GM12874 (cell line): ENCODE measurements around the gene GPR108.

Experiments
- TF ChIP-seq, protein P1 (sequence below): IDR thresholded peaks from 2 replicates; pipeline ENCODE4 v1.5.1; 2011; ENCODE audit warnings: low read depth, mild to moderate bottlenecking, control low read depth, low read length, moderate library complexity; ENCODE audit not compliant: insufficient read depth

The GPR108 gene

DNA sequence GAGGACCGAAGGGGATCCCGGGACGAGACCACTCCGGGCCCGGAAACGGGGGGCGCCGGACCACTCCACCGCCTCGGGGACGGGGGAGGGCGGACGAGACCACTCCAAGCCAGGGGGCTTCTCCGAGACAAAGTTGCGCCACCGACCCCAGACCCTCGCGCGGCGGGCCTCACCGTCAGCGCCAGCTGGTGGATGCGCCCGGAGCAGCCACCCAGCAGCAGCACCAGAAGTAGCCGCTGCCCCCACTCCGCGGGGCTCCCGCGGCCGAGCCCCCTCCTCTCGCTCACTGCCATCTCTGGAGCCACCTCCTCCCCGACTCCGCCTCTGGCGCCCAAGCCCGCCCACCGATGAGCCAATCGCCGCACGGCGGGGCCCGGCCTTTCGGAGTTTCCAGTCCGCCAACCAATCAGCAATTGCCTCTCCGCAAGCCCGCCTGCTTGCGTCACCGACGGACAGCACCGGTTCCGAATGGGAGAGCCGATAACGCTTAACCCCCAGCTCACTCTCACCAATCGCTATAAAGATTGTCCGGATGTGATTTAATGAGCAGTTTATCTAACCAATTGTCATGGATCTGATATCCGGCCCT is at the start of gene GPR108:
Gene GPR108, minus strand, starts transcription at position 297 of the 589 bp plus-strand sequence. Its CDS starts 4 bp downstream, at position 293.
- TF ChIP-seq, protein P1, sequence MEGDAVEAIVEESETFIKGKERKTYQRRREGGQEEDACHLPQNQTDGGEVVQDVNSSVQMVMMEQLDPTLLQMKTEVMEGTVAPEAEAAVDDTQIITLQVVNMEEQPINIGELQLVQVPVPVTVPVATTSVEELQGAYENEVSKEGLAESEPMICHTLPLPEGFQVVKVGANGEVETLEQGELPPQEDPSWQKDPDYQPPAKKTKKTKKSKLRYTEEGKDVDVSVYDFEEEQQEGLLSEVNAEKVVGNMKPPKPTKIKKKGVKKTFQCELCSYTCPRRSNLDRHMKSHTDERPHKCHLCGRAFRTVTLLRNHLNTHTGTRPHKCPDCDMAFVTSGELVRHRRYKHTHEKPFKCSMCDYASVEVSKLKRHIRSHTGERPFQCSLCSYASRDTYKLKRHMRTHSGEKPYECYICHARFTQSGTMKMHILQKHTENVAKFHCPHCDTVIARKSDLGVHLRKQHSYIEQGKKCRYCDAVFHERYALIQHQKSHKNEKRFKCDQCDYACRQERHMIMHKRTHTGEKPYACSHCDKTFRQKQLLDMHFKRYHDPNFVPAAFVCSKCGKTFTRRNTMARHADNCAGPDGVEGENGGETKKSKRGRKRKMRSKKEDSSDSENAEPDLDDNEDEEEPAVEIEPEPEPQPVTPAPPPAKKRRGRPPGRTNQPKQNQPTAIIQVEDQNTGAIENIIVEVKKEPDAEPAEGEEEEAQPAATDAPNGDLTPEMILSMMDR: no peak

DNA sequence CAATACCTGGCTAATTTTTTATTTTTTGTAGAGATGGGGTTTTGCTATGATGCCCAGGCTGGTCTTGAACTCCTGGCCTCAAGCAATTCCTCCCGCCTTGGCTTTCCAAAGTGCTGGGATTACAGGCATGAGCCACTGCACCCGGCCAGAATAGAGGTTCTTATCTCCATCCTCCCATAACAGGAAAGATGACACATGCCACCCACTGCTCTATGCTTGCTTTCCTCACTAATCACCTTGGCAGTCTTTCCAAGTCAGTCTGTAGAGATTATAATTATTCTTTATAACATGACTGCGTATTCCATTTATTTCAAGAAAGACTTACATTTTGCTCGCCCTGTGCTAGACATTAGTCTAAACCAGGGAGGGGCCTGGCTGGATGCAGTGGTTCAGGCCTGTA is 41.8 kb upstream of the GPR108 start:
- TF ChIP-seq, protein P1: no peak

DNA sequence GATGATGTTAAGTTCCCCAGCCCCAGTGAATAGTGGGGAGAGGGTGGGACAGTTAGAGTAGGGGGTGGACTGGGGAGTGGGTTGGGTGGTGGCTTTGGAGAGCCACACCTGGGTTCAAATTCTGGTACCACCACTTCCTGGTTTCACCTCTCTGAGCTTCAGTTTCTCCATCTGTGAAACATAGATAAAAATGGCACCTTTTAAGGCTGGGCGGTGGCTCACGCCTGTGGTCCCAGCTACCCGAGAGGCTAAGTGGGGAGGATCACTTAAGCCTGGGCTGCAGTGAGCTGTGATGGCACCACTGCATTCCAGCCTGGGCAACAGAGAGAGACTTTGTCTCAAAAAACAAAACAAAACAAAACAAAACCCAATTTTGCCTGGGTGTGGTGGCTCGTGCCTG is 41.0 kb upstream of the GPR108 start:
- TF ChIP-seq, protein P1: no peak

DNA sequence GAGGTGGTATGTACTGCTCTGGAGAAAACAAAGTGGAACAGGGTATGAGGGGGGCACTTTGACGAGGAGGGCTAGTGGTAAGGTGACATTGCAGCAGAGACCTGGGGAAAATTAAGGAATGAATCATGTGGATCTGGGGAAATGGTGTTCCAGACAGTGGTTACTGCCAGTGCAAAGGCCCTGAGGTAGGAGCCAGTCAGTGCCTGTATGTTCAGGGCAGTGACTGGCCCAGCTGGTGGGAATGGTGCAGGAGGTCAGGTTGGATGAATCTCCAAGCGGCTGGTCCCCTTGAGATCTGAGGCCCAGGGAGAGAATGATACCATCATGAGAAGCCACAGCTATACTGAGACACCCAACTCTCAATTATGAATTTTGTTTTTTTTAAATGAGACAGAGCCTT is 40.1 kb upstream of the GPR108 start:
- TF ChIP-seq, protein P1: no peak

DNA sequence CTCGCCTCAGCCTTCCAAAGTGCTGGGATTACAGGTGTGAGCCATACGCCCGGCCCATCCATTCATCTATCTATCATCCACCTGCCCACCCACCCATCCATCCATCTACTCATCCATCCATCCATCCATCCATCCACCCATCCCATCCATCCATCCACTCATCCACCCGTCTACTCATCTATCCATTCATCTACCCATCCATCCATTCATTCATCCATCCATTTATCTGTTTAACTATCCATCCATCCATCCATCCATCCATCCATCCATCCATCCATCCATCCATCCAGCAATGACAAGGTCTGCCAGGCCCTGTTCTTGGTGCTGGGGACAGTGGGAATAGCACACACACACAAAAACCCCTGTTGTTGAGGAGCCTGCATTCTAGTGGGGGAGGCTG is 39.6 kb upstream of the GPR108 start:
- TF ChIP-seq, protein P1: no peak

DNA sequence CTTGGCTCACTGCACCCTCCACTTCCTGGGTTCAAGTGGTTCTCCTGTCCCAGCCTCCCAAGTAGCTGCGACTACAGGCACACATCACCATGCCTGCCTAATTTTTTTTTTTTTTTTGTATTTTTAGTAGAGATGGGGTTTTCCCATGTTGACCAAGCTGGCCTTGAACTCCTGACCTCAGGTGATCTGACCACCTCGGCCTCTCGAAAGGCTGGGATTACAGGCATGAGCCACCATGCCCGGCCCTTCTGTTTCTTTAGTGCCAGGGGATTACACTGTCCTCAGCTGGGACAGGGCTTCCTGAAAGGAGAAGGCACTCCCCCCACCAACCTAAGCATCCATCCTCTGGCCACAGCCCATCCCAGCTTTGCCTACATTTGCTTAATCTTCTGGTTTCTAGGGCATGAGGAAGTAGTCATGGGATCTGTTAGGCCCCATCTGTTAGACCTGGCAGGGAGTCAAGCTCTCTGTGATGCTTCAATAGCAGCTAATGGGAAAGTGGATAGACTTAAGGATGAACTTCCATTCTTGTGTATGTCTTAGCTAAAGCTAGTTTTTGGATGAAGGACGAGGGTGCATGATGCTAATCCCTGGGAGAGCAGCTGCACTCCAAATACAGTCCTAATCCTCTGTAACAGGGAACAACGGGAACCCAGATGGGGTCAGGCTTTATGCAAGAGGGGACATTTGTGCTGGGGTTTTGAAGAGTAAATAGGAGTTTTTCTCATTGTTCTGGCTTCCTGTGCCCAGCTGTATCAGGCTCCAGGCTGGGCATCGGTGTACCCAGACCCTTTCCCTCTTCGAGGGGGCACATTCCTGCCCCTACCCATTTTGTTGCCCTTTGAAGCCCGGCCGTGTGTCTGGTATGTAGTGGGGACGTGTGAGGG is 37.7 kb upstream of the GPR108 start:
- TF ChIP-seq, protein P1: no peak

DNA sequence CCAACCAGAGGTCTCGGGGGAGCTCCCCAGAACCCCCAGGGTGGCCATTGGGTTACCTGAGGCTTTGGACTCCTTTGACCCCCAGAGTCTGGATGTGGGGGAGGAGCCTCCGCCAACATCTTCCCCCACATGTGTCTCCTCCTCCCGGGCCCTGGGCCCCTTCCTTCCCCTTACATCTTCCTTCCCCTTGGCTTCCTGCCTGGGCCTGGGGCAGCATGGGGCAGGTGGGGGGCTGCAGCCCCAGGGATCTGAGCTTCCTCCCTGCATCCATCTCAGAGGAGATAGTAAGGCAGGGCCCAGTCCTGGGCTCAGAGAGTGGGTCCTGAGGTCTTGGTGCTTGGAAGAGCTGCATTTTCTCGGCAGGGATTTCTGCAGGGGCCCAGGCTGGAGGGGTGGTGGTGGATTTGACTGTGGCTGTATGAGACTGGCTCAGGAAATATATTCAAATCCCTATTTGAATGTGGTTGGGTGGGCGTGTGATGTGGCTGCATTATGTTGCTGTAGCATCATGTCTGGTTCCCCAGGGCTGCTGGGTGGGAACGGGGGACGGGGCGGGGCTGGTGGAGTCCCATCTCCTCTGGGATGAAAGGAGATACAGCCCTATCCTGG is 36.0 kb upstream of the GPR108 start:
- TF ChIP-seq, protein P1: no peak
